NCI-H2107 treated with DMSO at 0.1 percent for 48 hours (cell line): Measurements from ENCODE around the gene HGD.
"Not testable (repeated sequence)": the region's sequence is repeated elsewhere in the genome, so short reads cannot be mapped to it uniquely, and the experiment has no call there.

Source experiments
- DNase-seq: peaks from one replicate; lab custom pipeline; 2025; ENCODE audit not compliant: unreplicated experiment; lab: John Stamatoyannopoulos, UW

HGD gene

GRCh38 chr3:120680193-120680894, 1.7 kb downstream of the HGD start:
- DNase-seq, result no peak

GRCh38 chr3:120678984-120679383, 3.1 kb downstream of the HGD start:
- DNase-seq, result no peak

DNA sequence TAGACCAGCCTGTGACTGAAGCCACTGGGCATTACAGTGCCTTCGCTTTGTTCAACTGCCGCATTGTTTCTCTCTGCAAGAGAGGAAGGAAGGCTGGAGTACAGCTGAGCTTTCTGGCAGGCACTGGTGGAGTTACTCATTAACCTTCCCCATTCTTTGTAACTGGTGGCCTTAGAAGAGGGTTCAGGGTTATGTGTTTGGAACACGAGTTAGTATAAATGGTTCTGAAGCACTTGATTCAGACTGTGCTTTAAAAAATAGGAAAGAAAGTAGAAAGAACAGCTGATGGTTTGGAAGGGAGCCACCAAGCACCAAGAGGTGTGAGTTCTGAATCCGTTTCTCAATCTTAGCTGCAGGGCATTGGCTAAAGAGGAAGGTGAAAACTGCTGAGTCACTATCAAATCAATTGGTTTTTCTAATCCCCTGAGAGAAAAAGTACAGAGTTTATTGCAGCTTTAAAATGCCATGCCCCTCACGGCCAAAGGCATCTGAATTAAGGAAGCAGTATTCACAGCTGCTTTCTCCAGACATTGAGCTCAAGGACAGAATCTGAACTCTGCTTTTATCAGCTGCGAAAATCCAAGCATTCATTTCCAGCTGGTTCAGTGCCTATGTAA, 3.6 kb downstream of the HGD start:
- no peak for DNase-seq

DNA sequence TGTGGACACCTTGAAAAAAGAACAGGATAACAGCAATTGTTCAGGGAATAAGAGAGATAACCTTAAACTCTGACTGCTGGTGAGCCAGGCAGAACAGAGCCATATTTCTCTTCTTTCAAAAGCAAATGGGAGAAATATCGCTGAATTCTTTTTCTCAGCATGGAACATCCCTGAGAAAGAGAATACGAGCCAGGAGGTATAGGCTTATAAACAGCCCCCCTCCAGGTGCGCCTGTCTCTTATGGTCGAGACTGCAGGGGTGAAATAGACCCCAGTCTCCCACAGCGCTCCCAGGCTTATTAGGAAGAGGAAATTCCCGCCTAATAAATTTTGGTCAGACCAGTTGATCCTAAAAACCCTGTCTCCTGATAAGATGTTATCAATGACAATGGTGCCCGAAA, 4.8 kb downstream of the HGD start:
- not testable (repeated sequence) for DNase-seq

DNA sequence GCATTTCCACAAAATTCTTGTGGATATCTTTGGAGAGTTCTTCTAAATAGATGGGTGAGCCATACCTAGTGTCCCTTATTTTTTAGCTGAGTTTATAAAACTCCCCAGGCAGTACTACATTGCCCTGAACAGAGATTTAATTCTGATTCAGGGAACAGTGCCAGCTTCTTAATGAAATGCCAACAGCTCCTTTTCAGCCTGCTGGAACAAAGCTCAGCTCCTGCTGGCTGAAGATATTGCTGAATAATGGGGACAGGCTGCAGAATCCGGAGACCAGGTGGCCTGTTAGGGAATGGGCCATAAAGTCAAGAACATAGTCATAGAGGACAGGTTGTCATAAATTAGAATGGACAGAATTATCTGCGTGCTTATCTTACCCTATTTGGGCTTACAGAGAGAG, 8.9 kb downstream of the HGD start:
- no peak for DNase-seq

GRCh38 chr3:120670576-120670975, 11.5 kb downstream of the HGD start:
- no peak for DNase-seq

GRCh38 chr3:120664926-120665325, 17.1 kb downstream of the HGD start:
- no peak for DNase-seq

DNA sequence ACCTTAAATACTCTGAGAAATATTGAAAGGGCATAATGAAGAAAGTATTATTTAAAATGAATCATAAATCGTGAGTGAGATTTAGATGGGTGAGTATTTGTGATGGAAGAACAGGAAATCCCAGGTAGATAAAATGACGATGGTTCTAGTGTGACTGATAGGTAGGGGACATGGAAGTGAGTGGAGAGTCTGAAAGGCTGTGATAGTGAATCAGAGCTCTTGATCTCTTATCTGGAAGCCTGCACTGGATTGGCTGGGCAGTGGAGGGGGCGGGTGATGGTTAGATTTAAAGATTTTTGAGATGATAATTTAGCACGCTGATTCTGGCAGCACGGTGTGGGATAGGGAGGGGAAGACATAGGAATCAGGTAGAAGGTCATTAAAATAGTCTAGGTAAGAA, 20.1 kb downstream of the HGD start:
- no peak for DNase-seq

- DNase-seq, result no peak
Observed at GRCh38 chr3:120661106-120661905, 20.7 kb downstream of the HGD start.

DNA sequence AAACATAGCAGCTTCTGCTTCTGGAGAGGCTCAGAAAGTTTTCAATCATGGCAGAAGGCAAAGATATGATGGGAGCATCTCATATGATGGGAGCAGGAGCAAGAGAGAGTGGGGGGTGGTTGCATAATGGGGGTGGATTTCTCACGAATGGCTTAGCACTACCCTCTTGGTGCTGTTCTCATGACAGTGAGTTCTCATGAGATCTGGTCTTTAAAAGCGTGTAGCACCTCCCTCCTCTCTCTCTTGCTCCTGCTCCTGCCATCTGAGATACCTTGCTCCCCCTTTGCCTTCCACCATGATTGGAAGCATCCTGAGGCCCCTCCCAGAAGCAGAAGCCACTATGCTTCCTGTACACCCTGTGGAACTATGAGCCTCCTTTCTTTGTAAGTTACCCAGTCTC, 22.2 kb downstream of the HGD start:
- DNase-seq, result no peak

DNA sequence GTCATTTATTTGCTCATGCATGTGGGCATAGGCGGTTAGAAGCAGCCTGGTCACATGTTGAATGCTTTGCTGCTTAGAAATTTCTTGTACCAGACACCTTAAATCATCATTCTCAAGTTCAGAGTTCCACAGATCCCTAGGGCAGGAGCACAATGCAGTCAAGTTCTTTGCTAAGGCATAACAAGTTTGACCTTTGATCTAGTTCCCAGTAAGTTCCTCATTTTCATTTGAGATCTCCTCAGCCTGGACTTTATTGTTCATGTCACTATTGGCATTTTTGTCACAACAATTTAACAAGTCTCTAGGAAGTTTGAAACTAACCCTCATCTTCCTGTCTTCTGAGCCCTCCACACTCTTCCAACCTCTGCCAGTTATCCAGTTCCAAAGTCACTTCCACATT, 22.8 kb downstream of the HGD start:
- DNase-seq, result no peak

DNA sequence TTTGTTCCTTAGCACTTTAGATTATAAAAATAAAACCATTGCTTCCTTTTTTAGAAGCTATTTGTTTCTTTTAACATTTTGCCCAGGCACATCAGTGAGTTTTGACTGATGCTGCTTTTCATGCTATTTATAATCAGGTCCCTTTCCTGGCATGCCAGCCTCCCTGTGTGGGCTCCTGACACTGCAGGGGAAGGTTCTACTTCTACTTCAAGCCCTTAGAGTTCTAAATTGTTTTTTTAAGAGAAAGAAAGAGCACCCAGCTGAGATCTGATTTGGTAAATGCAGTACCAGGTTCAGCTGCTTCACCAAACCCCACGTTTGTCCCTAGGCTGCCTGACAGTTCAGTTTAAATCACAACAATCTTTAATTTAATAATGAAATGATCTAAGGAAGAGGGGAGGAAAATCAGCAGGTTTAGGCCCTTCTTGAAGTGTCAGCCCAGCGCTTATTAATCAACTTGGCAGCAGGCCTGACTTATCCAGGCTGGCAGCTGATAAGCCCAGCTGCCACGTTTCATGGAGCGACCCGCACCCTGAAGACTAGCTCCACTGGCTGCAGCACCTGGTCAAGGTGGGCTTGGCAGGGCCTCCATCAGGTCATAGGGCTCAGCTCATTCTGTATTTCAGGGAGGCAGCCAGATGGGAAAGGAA, 29.0 kb downstream of the HGD start:
- DNase-seq, result no peak

DNA sequence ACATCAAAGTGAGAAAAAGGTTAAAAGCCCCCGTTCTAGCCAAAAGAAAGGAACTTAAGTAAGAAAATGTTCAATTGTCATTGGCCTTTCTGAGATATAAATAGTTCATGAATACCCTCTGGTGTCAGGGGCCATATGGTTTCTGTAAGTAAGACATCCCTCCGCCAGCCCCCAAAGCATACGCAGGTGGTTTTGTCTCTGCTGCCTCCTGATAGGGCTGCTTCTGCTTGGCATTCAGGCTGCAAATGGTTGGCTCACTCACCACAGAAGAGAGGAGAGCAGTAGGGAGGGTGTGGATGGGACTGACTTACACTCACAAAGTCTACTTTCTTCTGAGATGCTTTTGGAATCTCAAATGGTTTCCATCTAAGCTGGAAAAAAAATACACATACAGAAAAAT, 29.8 kb downstream of the HGD start:
- no peak for DNase-seq

DNA sequence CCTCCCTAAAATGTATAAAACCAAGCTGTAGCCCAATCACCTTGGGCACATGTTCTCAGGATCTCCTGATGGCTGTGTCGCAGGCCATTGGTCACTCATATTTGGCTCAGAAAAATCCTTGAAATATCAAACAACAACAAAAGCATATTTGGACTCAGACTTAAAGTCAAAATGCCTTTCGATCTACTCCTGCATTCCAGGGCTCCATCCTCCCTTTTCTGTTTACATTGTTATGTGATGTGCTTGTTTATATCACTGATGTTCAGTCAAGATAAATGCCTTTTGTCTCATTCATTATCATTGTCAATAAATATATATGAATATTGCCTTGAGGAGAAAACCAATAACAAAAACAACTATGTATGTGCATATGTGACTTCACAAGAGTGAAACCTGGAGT, 31.7 kb downstream of the HGD start:
- no peak for DNase-seq

GRCh38 chr3:120649830-120650233, 32.2 kb downstream of the HGD start:
- DNase-seq, result no peak

DNA sequence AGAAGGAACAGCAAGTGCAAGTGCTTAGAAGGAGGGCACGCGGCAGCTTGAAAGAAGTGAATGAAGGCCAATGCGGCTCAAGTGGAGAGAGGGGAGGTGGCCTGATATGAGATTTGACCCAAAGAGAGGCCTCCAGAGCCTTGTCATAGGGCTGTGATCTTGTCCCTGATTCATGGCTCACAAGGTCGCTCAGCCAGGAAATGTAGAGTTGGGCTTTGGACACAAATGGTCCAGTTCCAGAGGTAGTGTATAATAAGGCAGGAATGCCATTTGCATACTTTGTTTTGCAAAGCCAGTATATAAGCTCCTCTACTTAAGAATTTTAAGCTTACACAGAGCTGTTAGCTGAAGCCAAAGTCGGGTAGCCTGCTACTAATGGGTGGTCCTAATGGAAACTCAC, 33.7 kb downstream of the HGD start:
- DNase-seq, result no peak

- no peak for DNase-seq
Observed at GRCh38 chr3:120646771-120647432, 35.1 kb downstream of the HGD start.

GRCh38 chr3:120645083-120645845, 36.8 kb downstream of the HGD start:
- DNase-seq, result no peak

DNA sequence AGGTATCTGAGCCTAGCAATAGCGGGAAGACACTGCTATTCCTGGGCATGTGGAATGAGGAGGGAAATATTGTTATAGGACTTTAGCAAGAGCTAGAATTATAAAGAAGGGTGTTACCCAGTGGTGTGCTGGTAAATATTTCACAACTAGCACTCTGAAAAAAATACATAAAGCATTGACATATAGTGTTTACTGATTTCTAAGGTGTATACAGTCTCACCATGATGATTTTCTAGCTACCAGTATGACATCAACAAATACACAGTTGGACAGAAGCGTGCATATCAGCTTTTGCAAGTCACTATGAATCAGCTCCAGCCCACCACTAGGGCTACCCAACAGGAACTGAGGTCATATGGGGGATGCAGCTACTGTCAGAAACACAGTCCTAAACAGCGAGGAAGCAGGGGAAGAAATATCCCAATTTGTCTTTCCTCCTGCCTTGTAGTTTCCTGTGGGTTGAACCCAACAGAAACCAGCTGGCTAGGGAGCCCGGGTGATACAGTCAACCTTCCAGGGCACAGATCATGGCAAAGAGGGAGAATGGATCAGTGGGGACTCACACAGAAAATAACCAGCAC, 39.6 kb downstream of the HGD start:
- DNase-seq, result no peak

- DNase-seq, result no peak
Observed at GRCh38 chr3:120641696-120642246, 40.3 kb downstream of the HGD start.
